ENCODE measurements around the gene COL23A1. TPM values are rescaled to one million over a fixed set of nuclear protein-coding genes. Genes with fewer than 3 reads are reported as not detected.

Gene COL23A1
- total and polyA plus RNA-seq, 2 donors = 0.87 to 0.90 TPM

DNA sequence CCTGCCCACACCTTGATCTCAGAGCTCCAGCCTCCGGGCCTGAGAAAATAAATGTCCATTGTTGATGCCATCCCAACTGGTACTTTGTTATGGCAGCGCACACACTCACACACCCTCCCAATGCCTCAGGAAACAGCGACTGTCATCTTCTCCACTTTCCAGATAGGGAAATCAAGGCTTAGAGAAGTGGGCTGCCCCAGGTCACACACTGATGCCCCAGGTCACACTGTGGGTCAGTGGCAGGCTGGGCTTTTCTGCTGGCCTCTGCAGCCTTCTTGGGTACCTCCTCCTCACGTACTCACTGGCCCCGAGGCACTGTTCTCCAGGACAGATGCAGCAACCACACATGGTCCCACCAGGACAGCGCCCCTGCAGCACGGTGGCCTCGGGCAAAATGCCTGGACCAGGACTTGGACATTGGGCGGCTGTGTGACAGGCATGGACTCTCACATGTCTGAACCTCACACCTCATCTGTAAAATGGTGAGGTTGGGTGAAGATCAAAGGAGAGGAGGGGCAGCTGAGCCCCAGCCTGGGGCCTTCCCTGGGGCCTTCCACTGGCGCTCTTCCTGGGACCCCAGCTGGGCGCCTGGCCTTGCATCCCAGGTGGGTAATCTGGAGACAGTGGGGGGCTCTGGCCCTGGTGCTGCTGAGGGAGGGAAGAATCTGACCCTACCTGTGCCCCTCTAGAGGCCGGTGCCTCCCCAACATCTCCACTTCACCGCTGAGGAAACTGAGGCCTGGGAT lies 156.0 kb downstream of the COL23A1 start:
- WGBS = 92% methylated on average over 13 of the region's 13 CpGs
- Histone ChIP-seq H3K4me3 (ENCODE audit: low read depth, low read length) (no peak overlapping the region), H3K4me1 (ENCODE audit: insufficient read depth) (no peaks in the 10 kb centered on the region), H3K36me3 (ENCODE audit: insufficient read depth) (no peaks in the 10 kb centered on the region), H3K27ac (ENCODE audit: low read depth) (no peak overlapping the region)
- no peak for DNase-seq (ENCODE audit: extremely low spot score)

DNA sequence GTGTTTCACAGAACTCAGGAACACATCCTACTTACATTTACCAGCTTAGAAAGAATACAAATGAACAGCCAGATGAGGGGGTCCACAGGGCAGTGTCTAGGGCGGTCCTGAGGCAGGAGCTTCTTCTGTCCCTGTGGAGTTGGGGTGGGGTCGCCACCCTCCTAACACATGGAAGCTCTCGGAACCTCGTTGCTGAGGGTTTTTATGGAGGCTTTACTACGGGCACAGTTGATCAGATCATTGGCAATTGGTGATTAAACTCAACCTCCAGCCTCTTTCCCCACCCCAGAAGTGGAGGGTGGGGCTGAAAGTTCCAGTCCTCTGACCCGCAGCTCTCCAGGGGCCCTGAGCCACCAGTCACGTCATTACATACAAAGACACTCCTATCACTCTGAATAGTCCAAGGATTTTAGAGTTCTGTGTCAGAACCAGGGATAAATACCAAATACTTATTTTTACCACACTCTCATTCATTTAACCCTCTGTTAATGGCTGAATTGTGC lies 156.9 kb downstream of the COL23A1 start:
- Histone ChIP-seq H3K4me1 (ENCODE audit: insufficient read depth) (no peaks in the 10 kb centered on the region), H3K4me3 (ENCODE audit: low read depth, low read length) (no peak overlapping the region), H3K36me3 (ENCODE audit: insufficient read depth) (no peaks in the 10 kb centered on the region), H3K27ac (ENCODE audit: low read depth) (no peak overlapping the region)
- no peak for DNase-seq (ENCODE audit: extremely low spot score)
- WGBS = 83% methylated on average over 7 of the region's 7 CpGs

- Histone ChIP-seq H3K4me3 (ENCODE audit: low read depth, low read length) (no peak overlapping the region), H3K4me1 (ENCODE audit: insufficient read depth) (no peaks in the 10 kb centered on the region), H3K27ac (ENCODE audit: low read depth) (no peak overlapping the region), H3K36me3 (ENCODE audit: insufficient read depth) (no peaks in the 10 kb centered on the region)
- WGBS = 83% methylated on average over 12 of the region's 12 CpGs
- no peak for DNase-seq (ENCODE audit: extremely low spot score)
Observed at GRCh38 chr5:178432421-178433272, 157.5 kb downstream of the COL23A1 start.

- no peak for DNase-seq (ENCODE audit: extremely low spot score)
- no peak overlapping the region for H3K27ac ChIP-seq (ENCODE audit: low read depth)
- WGBS = 89% methylated on average over 5 of the region's 5 CpGs
Observed at GRCh38 chr5:178431782-178432165, 158.4 kb downstream of the COL23A1 start.

DNA sequence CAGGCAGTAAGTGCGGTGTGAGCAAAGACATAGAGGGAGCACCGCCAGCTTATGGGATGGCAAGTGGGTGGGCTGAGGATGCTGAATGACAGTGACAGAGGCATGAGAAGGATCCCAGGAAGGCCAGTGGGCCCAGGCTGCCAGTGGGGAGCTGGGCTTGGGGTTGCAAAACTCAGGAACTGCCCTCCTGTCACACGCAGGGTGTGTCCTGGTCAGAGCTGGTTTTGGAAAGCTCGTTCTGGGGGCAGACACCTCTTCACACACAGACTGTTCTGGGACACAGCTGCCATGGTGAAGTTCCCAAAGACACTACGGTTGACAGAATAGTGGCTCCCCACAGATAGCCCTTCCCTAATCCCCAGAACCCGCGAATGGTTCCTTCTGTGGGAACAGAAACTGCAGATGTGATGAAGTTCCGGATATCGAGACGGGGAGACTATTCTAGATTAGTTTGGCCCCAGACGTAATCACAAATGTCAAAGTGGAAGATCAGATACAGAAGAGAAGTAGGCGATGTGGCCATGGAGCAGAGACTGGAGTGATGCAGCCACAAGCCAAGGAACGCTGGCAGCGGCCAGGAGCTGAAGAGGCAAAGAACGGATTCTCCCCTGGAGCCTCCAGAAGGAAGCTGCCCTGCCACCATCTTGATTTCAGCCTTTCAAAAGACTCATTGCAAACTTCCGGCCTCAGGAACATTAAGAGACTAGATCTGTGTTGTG lies 159.0 kb downstream of the COL23A1 start:
- DNase-seq (ENCODE audit: extremely low spot score) = no peak
- 95% methylated on average over 16 of the region's 16 CpGs for WGBS
- H3K4me1 ChIP-seq (ENCODE audit: insufficient read depth) = no peaks in the 10 kb centered on the region

More at GRCh38 chr5:178431782-178432165, 158.4 kb downstream of the COL23A1 start:
- Histone ChIP-seq H3K4me1 (ENCODE audit: insufficient read depth) (no peaks in the 10 kb centered on the region), H3K36me3 (ENCODE audit: insufficient read depth) (no peaks in the 10 kb centered on the region), H3K4me3 (ENCODE audit: low read depth, low read length) (no peak overlapping the region)

DNA sequence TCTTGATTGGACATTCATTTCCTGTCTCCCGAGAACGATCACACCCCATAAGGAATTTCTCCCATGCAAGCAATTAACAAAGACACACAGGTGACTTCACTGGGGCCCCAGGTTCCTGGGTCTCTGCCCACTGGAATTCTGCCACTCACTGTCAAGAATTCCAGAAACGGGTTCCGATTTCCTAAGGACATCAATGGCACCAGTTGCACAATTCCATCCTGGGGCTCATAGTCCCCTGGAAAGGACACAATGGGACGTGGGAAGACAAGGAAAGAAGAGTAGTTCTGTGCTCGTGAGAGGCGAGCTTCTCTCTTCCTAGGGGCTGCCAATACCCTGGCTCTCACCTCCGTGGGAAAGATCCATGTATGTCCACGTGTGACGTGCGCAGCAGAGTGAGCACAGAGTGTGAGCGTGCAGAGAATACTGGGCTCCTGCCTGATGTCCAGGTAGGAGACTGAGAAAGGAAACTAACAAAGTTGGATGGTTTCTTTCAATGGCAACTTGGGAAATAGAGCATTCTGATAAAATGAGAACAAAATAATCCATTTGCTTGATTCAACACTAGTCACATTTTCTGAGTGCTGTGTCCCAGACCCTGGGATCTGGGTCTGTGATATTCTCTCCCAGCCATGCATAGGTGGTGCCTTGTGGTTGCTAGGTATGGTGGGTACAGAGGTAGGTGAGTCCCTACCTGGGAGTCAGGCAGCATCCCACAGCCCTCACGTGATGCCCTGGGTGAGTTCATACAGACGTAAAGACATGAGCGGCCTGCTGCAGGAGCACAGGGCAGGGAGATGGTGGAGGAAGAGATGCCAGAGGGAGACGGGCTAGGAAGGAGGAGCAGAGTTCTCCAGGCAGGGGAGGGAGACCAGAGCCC lies 159.8 kb downstream of the COL23A1 start:
- Histone ChIP-seq H3K36me3 (ENCODE audit: insufficient read depth) (no peaks in the 10 kb centered on the region), H3K4me1 (ENCODE audit: insufficient read depth) (no peaks in the 10 kb centered on the region), H3K27ac (ENCODE audit: low read depth) (no peak overlapping the region), H3K4me3 (ENCODE audit: low read depth, low read length) (no peak overlapping the region)
- WGBS = 85% methylated on average over 16 of the region's 16 CpGs
- no peak for DNase-seq (ENCODE audit: extremely low spot score)

More for the DNA sequence above, 159.0 kb downstream of the COL23A1 start:
- no peak overlapping the region for H3K27ac ChIP-seq (ENCODE audit: low read depth)
- no peaks in the 10 kb centered on the region for H3K36me3 ChIP-seq (ENCODE audit: insufficient read depth)
- H3K4me3 ChIP-seq (ENCODE audit: low read depth, low read length) = no peak overlapping the region

GRCh38 chr5:178429491-178430185 lies 160.6 kb downstream of the COL23A1 start:
- Histone ChIP-seq H3K27ac (ENCODE audit: low read depth) (no peak overlapping the region), H3K36me3 (ENCODE audit: insufficient read depth) (no peaks in the 10 kb centered on the region), H3K4me1 (ENCODE audit: insufficient read depth) (no peaks in the 10 kb centered on the region), H3K4me3 (ENCODE audit: low read depth, low read length) (no peak overlapping the region)
- 76% methylated on average over 11 of the region's 11 CpGs for WGBS
- DNase-seq (ENCODE audit: extremely low spot score) = no peak

DNA sequence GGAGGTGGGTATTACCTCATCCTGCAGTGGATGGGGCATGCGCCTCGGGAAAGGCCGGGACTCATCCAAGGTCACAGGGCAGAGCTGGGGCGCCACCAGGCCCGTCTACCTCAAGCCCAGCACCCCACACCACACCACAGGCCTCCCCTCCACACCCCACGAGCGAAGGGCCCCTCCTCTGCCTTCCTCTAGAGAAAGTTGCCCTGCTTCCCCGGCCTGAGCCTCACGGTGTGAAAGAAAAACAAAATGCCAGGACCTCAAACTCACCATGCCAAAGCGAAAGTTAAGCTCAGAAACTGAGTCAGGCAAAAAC lies 161.1 kb downstream of the COL23A1 start:
- Histone ChIP-seq H3K27ac (ENCODE audit: low read depth) (no peak overlapping the region), H3K4me3 (ENCODE audit: low read depth, low read length) (no peak overlapping the region), H3K4me1 (ENCODE audit: insufficient read depth) (no peaks in the 10 kb centered on the region), H3K36me3 (ENCODE audit: insufficient read depth) (no peaks in the 10 kb centered on the region)
- no peak for DNase-seq (ENCODE audit: extremely low spot score)
- 81% methylated on average over 10 of the region's 10 CpGs for WGBS

DNA sequence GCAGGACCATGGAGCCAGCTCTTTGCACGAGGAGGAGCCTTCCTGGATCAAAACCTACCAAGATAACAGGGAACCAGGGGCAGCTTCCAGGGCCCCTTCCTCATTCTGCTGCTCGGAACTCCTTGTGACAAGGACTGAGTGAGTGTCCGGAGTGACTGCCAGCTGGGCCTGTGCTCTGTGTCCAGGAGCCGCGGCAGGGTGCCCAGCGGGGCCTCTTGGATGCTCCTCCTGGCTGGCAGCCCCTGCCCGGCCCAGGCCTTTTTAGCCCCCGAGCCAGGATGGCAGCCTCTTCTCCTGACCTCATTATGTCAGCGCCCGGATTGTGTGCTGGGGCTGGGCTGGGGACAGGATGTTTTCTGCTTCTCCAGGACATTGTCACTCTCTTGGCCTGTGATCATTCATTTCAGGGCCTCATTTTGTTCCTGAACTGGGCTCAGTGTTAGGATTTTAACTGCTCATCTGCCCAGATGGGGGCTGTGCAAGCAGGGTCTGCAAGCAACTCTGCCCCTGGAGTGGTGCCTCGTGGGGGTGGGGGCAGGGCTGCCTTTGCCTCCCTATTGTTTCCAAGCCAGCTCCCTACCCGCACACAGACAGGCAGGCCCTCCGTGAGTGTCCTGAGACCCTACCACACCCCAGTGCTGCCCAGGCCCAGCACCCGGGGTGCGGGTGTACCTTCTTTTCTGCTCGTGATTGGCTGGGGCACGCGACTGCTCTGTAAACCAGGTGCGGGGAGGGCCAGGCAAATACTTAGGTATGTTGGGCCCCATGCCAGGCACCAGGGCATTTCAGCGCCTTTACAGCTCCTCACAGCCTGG lies 161.6 kb downstream of the COL23A1 start:
- no peaks in the 10 kb centered on the region for H3K4me1 ChIP-seq (ENCODE audit: insufficient read depth)
- no peak overlapping the region for H3K4me3 ChIP-seq (ENCODE audit: low read depth, low read length)
- 86% methylated on average over 20 of the region's 20 CpGs for whole genome bisulfite sequencing
- no peaks in the 10 kb centered on the region for H3K36me3 ChIP-seq (ENCODE audit: insufficient read depth)
- H3K27ac ChIP-seq (ENCODE audit: low read depth) = no peak overlapping the region
- DNase-seq (ENCODE audit: extremely low spot score) = no peak

GRCh38 chr5:178427576-178428197 lies 162.5 kb downstream of the COL23A1 start:
- Histone ChIP-seq H3K27ac (ENCODE audit: low read depth) (no peak overlapping the region), H3K4me1 (ENCODE audit: insufficient read depth) (no peaks in the 10 kb centered on the region), H3K36me3 (ENCODE audit: insufficient read depth) (no peaks in the 10 kb centered on the region), H3K4me3 (ENCODE audit: low read depth, low read length) (no peak overlapping the region)
- DNase-seq (ENCODE audit: extremely low spot score) = no peak
- WGBS = 75% methylated on average over 4 of the region's 4 CpGs

DNA sequence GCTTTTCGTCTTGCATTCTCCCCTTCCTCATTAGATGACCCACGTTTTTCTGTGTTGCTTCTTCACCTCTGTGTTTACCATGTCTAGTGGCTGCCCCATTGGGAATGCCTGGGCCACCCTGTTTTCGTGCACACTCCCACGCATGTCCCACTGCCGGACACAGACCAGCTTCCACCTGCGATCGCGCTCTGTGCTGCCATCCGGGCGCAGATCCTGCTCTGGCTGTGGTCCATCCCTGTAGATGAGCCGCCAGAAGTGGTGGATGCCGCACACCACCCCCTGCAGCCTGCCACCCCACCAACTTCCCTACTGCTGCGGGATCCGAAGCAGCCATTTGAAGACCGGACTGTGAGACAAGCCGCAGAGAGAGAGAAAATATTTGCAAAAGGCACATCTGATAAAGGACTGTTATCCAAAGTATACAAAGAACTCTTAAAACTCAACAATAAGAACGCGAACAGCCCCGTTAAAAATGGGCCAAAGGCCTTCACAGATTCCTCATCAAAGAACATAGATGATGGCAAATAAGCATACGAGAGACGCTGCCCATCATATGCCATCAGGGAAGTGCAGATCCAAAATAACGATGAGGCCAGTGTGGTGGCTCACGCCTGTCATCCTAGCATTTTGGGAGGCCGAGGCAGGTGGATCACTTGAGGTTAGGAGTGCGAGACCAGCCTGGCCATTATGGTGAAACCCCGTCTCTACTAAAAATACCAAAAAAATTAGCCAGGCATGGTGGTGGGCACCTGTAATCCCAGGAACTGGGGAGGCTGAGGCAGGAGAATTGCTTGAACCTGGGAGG lies 163.7 kb downstream of the COL23A1 start:
- Histone ChIP-seq H3K4me1 (ENCODE audit: insufficient read depth) (no peaks in the 10 kb centered on the region), H3K4me3 (ENCODE audit: low read depth, low read length) (no peak overlapping the region), H3K27ac (ENCODE audit: low read depth) (no peak overlapping the region), H3K36me3 (ENCODE audit: insufficient read depth) (no peaks in the 10 kb centered on the region)
- no peak for DNase-seq (ENCODE audit: extremely low spot score)
- WGBS = 88% methylated on average over 26 of the region's 26 CpGs
